Osteocyte (in vitro differentiated cells): ENCODE measurements around the gene GRXCR1. TPM values are rescaled to one million over a fixed set of nuclear protein-coding genes. Genes with fewer than 3 reads are reported as not detected.

Experiments
- DNase-seq: peaks from one replicate; pipeline ENCODE4 v3.0.0; 2021; ENCODE audit warnings: mixed read lengths; ENCODE audit not compliant: unreplicated experiment; ENCODE audit errors: extremely low spot score
- H3K27ac Mint-ChIP-seq: one replicate; pipeline ENCODE4 v1.8.0; 2021; ENCODE audit warnings: mild to moderate bottlenecking, mixed read lengths; ENCODE audit not compliant: unreplicated experiment
- H3K27me3 Mint-ChIP-seq: one replicate; pipeline ENCODE4 v1.8.0; 2021; ENCODE audit warnings: mixed read lengths; ENCODE audit not compliant: unreplicated experiment
- H3K36me3 Mint-ChIP-seq: one replicate; pipeline ENCODE4 v1.8.0; 2021; ENCODE audit warnings: mixed read lengths; ENCODE audit not compliant: unreplicated experiment
- H3K4me1 Mint-ChIP-seq: one replicate; pipeline ENCODE4 v1.8.0; 2021; ENCODE audit warnings: mixed read lengths; ENCODE audit not compliant: unreplicated experiment
- H3K4me3 Mint-ChIP-seq: one replicate; pipeline ENCODE4 v1.8.0; 2021; ENCODE audit warnings: mild to moderate bottlenecking, moderate library complexity, mixed read lengths; ENCODE audit not compliant: unreplicated experiment
- H3K9me3 Mint-ChIP-seq: one replicate; pipeline ENCODE4 v1.8.0; 2021; ENCODE audit warnings: mixed read lengths; ENCODE audit not compliant: unreplicated experiment
- CTCF ChIP-seq: fragments of 200-600 bp; sonication (generic); IDR thresholded peaks from 2 replicates; pipeline ENCODE4 v1.5.0; 2021; ENCODE audit warnings: antibody characterized with exemption, mild to moderate bottlenecking, moderate library complexity
- total RNA-seq: library from RNA; stranded (reverse); gene quantifications from 2 replicates; pipeline ENCODE4 v1.2.1, GENCODE V29; 2021

GRXCR1 gene
- total RNA-seq, 1 donor from 2014 or later = not detected

GRCh38 chr4:42923431-42923830 lies 30.9 kb downstream of the GRXCR1 start:
- no peak overlapping the region for H3K27ac Mint-ChIP-seq
- no peak for TF ChIP-seq CTCF
- H3K9me3 Mint-ChIP-seq = peaks cover 4% of the 10 kb centered on the region
- no peaks in the 10 kb centered on the region for H3K36me3 Mint-ChIP-seq
- no peaks in the 10 kb centered on the region for H3K27me3 Mint-ChIP-seq
- H3K4me1 Mint-ChIP-seq = no peaks in the 10 kb centered on the region
- H3K4me3 Mint-ChIP-seq = no peak overlapping the region
- no peak for DNase-seq

- Mint-ChIP-seq H3K9me3 (peaks cover 6% of the 10 kb centered on the region), H3K4me1 (no peaks in the 10 kb centered on the region), H3K36me3 (no peaks in the 10 kb centered on the region), H3K4me3 (no peak overlapping the region), H3K27ac (no peak overlapping the region), H3K27me3 (no peaks in the 10 kb centered on the region)
- TF ChIP-seq CTCF = no peak
- no peak for DNase-seq
Observed at GRCh38 chr4:42925921-42926320, 33.4 kb downstream of the GRXCR1 start.

GRCh38 chr4:42927946-42928345 lies 35.4 kb downstream of the GRXCR1 start:
- Mint-ChIP-seq H3K9me3 (peaks cover 6% of the 10 kb centered on the region), H3K27ac (no peak overlapping the region), H3K4me3 (no peak overlapping the region), H3K27me3 (no peaks in the 10 kb centered on the region), H3K36me3 (no peaks in the 10 kb centered on the region), H3K4me1 (no peaks in the 10 kb centered on the region)
- TF ChIP-seq CTCF = no peak
- DNase-seq = no peak

- no peaks in the 10 kb centered on the region for H3K27me3 Mint-ChIP-seq
- TF ChIP-seq CTCF = no peak
- H3K36me3 Mint-ChIP-seq = no peaks in the 10 kb centered on the region
- DNase-seq = no peak
- H3K4me3 Mint-ChIP-seq = no peak overlapping the region
- no peaks in the 10 kb centered on the region for H3K4me1 Mint-ChIP-seq
- no peak overlapping the region for H3K27ac Mint-ChIP-seq
- H3K9me3 Mint-ChIP-seq = peaks cover 6% of the 10 kb centered on the region
Observed at GRCh38 chr4:42928582-42928981, 36.1 kb downstream of the GRXCR1 start.

- Mint-ChIP-seq H3K9me3 (peaks cover 3% of the 10 kb centered on the region), H3K4me1 (no peaks in the 10 kb centered on the region), H3K4me3 (no peak overlapping the region), H3K27ac (no peak overlapping the region), H3K36me3 (no peaks in the 10 kb centered on the region), H3K27me3 (no peaks in the 10 kb centered on the region)
- no peak for TF ChIP-seq CTCF
- DNase-seq = no peak
Observed at GRCh38 chr4:42942216-42942615, 49.7 kb downstream of the GRXCR1 start.
